HG03025 (cell line): Measurements from ENCODE around the gene IFNL2.

Source experiments
- ATAC-seq: cut with Tn5 transposase; IDR thresholded peaks from one replicate; pipeline ENCODE4 v1.9.1; 2021; ENCODE audit warnings: mild to moderate bottlenecking, moderate library complexity; ENCODE audit not compliant: unreplicated experiment, low FRiP score

IFNL2 gene

GRCh38 chr19:39315933-39316332 lies 47.7 kb downstream of the IFNL2 start:
- no peak for ATAC-seq

DNA sequence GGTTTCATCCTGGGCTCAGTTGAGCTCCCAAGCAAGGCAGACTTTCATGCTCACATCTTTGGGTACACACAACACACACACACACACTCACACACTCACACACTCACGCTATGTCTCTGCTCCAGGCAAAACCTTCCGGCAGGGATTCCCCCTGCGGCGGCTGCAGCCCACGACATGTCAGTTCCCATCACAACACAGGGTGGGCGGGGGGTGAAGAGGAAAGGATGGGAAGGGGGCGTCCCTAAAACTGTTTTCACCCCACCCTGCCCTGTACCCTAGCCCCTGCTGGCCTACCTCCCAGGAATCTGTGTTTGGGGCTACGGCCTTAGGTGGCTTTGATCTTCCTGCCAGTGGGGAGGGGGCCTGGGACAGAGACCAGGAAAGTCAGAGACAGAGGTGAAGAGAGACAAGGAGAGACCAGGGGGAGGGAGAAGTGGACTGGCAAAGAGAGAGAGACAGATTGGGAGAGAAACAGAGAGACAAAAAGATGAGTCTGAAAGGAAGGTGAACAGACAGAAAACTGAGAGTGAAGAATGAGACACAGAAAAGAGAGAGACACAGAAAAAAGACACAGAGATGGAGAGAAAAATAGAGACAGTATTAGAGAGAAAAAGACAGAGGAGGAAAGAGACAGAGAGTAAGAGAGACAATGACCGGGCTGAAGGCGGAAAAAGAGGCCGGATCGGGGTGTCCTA lies 48.6 kb downstream of the IFNL2 start:
- no peak for ATAC-seq

DNA sequence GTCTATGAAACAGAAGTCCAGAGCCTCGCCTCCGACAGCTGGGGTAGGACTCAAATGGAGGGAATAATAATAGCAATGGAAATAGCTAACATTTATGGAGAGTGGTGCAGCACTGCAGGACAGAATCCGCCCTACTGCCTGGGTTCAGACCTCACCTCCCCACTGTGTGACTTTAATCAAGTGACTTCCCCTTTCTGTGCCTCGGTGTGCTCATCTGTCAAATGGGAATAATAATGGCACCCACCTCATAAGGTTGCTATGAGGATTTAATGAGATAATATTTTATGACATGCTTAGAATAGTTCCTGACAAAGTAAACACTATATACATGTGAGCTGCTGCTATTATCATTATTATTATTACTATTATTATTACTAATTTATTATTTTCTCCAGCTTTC lies 49.3 kb downstream of the IFNL2 start:
- ATAC-seq, result no peak

DNA sequence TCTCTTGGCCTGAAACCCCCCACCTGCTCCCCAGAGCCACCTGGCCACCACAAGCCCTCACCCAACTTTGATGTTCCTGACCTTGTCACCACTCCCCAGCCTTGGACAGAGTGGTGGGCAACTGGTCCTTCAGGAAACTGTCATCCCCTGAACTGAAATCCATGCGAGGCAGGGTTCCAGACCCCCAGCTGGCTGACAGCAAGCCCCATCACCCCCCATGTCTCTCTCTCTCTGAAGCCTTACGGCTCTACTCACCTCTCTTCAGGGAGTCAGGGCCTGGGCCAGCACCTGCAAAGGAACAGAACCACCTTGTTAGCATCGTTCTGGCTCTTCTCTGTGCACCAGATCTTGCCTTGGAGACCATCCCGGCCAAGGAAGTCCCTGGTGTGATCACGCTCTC lies 49.9 kb downstream of the IFNL2 start:
- no peak for ATAC-seq

GRCh38 chr19:39318690-39319089 lies 50.5 kb downstream of the IFNL2 start:
- no peak for ATAC-seq

GRCh38 chr19:39319098-39319891 lies 51.1 kb downstream of the IFNL2 start:
- ATAC-seq, result no peak
